ENCODE measurements around the gene ISY1. TPM values are rescaled to one million over a fixed set of nuclear protein-coding genes. Genes with fewer than 3 reads are reported as not detected.
"Not testable (repeated sequence)": the region's sequence is repeated elsewhere in the genome, so short reads cannot be mapped to it uniquely, and the experiment has no call there.

Gene ISY1
- total RNA-seq, 4 donors from 2014 or later = 6.0 to 26.3 (median 19.6) TPM

DNA sequence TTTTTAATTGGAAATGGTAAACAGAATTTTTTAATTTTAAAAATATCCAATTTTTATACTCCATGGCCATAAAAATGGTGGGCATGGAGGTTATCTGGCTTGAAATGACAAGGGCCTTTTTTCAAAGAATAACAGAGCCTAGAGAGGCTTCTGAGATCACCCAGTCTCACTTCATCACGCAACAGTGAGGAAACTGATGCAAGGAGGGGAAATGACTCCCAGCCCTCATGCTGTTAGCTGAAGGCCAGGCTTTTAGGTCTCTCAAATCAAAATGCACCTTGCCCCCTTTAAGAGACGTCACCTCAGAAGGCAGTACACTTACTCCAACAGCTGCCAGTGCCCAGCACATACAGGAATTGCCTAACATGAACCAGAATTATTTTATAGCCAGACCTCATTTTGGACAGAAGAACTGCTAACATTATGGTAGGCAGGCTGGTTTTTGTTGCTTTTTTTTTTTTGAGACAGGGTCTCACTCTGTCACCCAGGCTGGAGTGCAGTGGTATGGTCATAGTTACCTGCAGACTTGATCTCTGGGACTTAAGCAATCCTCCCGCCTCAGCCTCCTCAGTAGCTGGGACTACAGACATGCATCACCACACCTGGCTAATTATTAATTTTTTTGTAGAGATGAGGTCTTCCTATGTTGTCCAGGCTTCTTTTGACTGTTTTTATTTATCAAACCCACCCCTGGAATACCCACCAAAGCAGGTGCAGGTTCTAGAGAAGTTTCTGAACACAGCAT lies 48.4 kb downstream of the ISY1 start:
- intact Hi-C loops (cut with DNase I) = no loop called here
- H3K27ac ChIP-seq = no peak overlapping the region
- no peaks in the 10 kb centered on the region for H3K27me3 ChIP-seq
- TF ChIP-seq, protein P1, sequence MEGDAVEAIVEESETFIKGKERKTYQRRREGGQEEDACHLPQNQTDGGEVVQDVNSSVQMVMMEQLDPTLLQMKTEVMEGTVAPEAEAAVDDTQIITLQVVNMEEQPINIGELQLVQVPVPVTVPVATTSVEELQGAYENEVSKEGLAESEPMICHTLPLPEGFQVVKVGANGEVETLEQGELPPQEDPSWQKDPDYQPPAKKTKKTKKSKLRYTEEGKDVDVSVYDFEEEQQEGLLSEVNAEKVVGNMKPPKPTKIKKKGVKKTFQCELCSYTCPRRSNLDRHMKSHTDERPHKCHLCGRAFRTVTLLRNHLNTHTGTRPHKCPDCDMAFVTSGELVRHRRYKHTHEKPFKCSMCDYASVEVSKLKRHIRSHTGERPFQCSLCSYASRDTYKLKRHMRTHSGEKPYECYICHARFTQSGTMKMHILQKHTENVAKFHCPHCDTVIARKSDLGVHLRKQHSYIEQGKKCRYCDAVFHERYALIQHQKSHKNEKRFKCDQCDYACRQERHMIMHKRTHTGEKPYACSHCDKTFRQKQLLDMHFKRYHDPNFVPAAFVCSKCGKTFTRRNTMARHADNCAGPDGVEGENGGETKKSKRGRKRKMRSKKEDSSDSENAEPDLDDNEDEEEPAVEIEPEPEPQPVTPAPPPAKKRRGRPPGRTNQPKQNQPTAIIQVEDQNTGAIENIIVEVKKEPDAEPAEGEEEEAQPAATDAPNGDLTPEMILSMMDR (IDR thresholded peaks at IDR 0.05) = no peak
- no peak for TF ChIP-seq POLR2A (IDR thresholded peaks at IDR 0.05)
- H3K36me3 ChIP-seq = peaks cover 0 to 54% (median 0%) of the 10 kb centered on the region in 3 donors
- WGBS, 2 donors = 77 to 82% methylated on average over 3 of the region's 3 CpGs
- H3K4me3 ChIP-seq = no peak overlapping the region
- no peak for DNase-seq
- H3K4me1 ChIP-seq = peaks cover 0 to 17% (median 5%) of the 10 kb centered on the region in 3 donors
- H3K9me3 ChIP-seq = no peaks in the 10 kb centered on the region

DNA sequence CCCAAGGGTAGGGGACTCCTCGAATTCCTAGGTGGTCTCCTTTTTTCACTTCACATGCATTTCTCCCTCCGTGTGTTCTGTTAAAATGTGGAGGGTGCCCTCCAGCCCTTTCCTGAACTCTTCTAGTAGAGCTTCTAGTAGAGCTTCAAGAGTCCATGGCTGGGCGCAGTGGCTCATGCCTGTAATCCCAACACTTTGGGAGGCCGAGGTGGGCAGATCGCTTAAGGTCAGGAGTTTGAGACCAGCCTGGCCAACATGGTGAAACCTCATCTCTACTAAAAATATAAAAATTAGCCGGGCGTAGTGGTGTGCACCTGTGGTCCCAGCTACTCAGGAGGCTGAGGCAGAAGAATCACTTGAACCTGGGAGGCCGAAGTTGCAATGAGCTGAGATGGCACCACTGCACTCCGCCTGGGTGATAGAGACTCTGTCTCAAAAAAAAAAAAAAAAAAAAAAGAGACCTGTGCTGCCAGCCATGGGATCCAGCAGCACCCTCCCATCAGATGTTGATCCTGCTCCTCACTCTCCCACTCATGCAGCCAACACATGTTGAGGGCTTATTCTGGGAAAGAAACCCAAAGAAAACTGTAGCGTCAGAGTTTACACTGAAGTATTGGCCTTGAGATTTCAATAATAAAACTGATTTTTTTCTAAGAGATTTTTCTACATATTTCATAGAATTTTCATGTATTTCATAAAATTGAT lies 49.6 kb downstream of the ISY1 start:
- H3K4me3 ChIP-seq; intact Hi-C loops (cut with DNase I); H3K27ac ChIP-seq; DNase-seq; H3K9me3 ChIP-seq; H3K27me3 ChIP-seq: not testable (repeated sequence)
- peaks cover 0 to 16% (median 0%) of the 10 kb centered on the region in 3 donors for H3K4me1 ChIP-seq
- WGBS, 2 donors = 94 to 96% methylated on average over 5 to 10 of the region's 10 CpGs
- peaks cover 0 to 65% (median 0%) of the 10 kb centered on the region in 3 donors for H3K36me3 ChIP-seq

DNA sequence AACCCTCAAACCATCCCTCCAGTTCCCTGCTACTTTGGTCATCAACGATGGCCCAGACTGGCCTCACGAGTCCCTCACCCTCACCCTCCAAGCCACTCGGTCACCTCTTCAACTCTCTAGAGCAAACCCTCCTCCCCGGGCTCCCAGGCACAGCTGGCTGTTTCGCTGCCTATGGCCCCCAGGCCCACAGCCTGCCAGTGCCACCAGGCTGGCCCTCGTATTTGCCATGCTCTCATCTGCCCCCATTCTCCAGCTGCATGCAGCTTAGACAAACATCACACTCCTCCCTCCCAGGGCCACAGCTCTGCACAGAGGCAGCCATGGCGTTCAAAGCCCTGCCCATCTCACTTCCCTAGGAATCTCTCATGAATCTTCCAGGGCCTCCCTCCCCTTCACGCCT lies 53.1 kb downstream of the ISY1 start:
- TF ChIP-seq, protein P1 (IDR thresholded peaks at IDR 0.05) = no peak
- TF ChIP-seq POLR2A (IDR thresholded peaks at IDR 0.05) = no peak
- no peaks in the 10 kb centered on the region for H3K9me3 ChIP-seq
- peaks cover 0 to 12% (median 0%) of the 10 kb centered on the region in 3 donors for H3K4me1 ChIP-seq
- H3K4me3 ChIP-seq = no peak overlapping the region
- no peak overlapping the region for H3K27ac ChIP-seq
- WGBS, 2 donors = 75 to 95% methylated on average over 6 to 8 of the region's 8 CpGs
- intact Hi-C loops (cut with DNase I) = no loop called here
- DNase-seq = no peak
- H3K27me3 ChIP-seq = no peaks in the 10 kb centered on the region
- H3K36me3 ChIP-seq = peaks cover 0 to 41% (median 0%) of the 10 kb centered on the region in 3 donors

DNA sequence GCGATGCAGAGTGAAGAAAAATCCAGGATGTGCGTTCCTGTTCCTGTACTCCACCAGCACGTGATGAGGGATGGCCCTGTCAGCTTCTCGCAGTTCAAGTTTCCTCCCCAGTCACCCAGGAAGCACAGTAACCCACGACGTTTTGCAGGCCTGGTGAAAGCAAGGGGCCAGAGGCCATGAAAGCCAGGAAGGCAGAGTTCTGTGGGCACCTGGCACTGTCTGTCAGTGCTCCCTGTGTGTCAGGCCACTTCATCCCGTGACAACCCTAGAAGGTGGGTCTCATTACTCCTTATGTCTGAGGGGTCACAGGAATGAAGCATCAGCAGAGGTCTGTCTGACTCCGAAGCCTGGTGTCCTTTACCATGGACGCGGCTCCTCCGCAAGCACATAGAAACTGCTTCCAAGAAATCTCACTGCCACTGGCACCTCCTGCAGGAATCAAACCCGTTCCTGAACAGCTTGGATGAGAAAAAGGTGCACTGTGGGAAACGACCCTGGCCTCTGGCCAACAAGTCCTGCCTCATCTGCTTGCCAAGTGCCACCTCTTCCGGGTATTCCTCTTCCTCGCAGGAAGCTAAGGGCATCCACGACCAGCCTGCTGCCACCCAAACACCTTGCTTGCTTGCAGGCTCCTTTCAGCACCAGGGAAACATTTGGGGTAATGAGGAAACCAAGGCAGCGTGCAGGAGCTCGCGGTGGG lies 53.8 kb downstream of the ISY1 start:
- no peak for DNase-seq
- Histone ChIP-seq H3K4me1 (peaks cover 0 to 12% (median 0%) of the 10 kb centered on the region in 3 donors), H3K9me3 (no peaks in the 10 kb centered on the region), H3K36me3 (peaks cover 0 to 33% (median 0%) of the 10 kb centered on the region in 3 donors), H3K27me3 (no peaks in the 10 kb centered on the region), H3K27ac (no peak overlapping the region), H3K4me3 (no peak overlapping the region)
- TF ChIP-seq, protein P1 (IDR thresholded peaks at IDR 0.05) = no peak
- TF ChIP-seq POLR2A (IDR thresholded peaks at IDR 0.05) = no peak
- intact Hi-C loops (cut with DNase I) = no loop called here
- 53 to 71% methylated on average over 4 to 13 of the region's 19 CpGs for WGBS, 2 donors

DNA sequence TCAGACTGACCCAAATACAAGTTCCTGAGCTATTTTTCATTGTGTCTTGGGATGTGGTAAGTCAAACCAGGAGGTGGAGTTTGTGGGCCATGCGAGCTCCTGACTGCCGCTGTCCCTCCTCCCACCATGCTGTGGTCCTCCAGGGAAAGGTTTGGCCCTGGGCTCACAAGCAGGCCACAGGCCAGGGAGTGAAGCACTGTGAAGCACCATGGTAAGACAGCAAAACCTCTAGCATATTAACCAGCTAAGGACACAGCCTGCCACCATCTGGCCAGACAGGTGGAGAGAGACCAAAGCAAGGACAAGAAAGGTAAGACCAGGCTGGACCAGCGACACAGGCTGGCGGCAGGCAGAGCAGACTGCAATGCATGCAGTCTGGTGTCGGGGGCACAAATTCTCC lies 54.5 kb downstream of the ISY1 start:
- intact Hi-C loops (cut with DNase I) = no loop called here
- no peak for TF ChIP-seq POLR2A (IDR thresholded peaks at IDR 0.05)
- TF ChIP-seq, protein P1 (IDR thresholded peaks at IDR 0.05) = no peak
- no peak overlapping the region for H3K4me3 ChIP-seq
- peaks cover 0 to 33% (median 0%) of the 10 kb centered on the region in 3 donors for H3K36me3 ChIP-seq
- 87 to 98% methylated on average over 3 to 4 of the region's 5 CpGs for WGBS, 2 donors
- H3K27ac ChIP-seq = no peak overlapping the region
- peaks cover 0 to 12% (median 0%) of the 10 kb centered on the region in 3 donors for H3K4me1 ChIP-seq
- DNase-seq = no peak
- H3K9me3 ChIP-seq = no peaks in the 10 kb centered on the region
- no peaks in the 10 kb centered on the region for H3K27me3 ChIP-seq

Measured in esophagus squamous epithelium (tissue), 5 donors.